IMR-90 (cell line): Measurements from ENCODE around the gene HIF1A. TPM values are rescaled to one million over a fixed set of nuclear protein-coding genes. Genes with fewer than 3 reads are reported as not detected.

Source experiments
- ATAC-seq: fragments of 200-7000 bp; cut with Tn5 transposase; 2 replicates; pipeline ENCODE4 v1.9.1; 2020; ENCODE audit warnings: low read depth, mild to moderate bottlenecking, moderate library complexity
- BruUV-seq: library from RNA; stranded (reverse); fragments of 400-500 nt; replicated peaks from 2 replicates; lab custom pipeline; 2021; lab: Mats Ljungman, UMichigan
- CTCF ChIA-PET: fragments of 300-600 bp; formaldehyde crosslinking; extraction: SDS; loops from one replicate; lab custom pipeline; 2021; ENCODE audit warnings: antibody characterized with exemption; lab: Yijun Ruan, JAX
- POLR2A ChIA-PET: fragments of 300-600 bp; sonication (Branson Sonifier 250); formaldehyde crosslinking; loops from one replicate; lab custom pipeline; 2022; ENCODE audit warnings: antibody characterized with exemption; ENCODE audit not compliant: unreplicated experiment; lab: Charles Lee
- DNase-seq: peaks from one replicate; pipeline ENCODE4 v3.0.0; 2013
- H2AFZ ChIP-seq: replicated peaks from 2 replicates; pipeline ENCODE3; 2013; ENCODE audit warnings: low read length, mild to moderate bottlenecking; ENCODE audit not compliant: poor library complexity
- H2AK5ac ChIP-seq: 2 replicates; pipeline ENCODE4 v1.6.1; 2013; ENCODE audit warnings: low read depth, low read length, inconsistent platforms
- H2AK9ac ChIP-seq: replicated peaks from 2 replicates; pipeline ENCODE3; 2013; ENCODE audit warnings: mild to moderate bottlenecking, low read depth, low read length, moderate library complexity; ENCODE audit not compliant: poor library complexity
- H2BK120ac ChIP-seq: 2 replicates; pipeline ENCODE4 v1.6.1; 2013; ENCODE audit warnings: low read depth, low read length, inconsistent platforms
- H2BK15ac ChIP-seq: 3 replicates; pipeline ENCODE4 v1.6.1; 2013; ENCODE audit warnings: low read depth, low read length, inconsistent platforms
- H2BK20ac ChIP-seq: 2 replicates; pipeline ENCODE4 v1.6.1; 2013; ENCODE audit warnings: low read depth, mild to moderate bottlenecking, inconsistent platforms, low read length, moderate library complexity
- H2BK5ac ChIP-seq: 2 replicates; pipeline ENCODE4 v1.6.1; 2013; ENCODE audit warnings: mild to moderate bottlenecking, low read depth, low read length, inconsistent platforms; ENCODE audit not compliant: poor library complexity, severe bottlenecking
- H3K14ac ChIP-seq: replicated peaks from 2 replicates; pipeline ENCODE4 v1.6.1; 2013; ENCODE audit warnings: low read depth, low read length, inconsistent platforms
- H3K18ac ChIP-seq: 2 replicates; pipeline ENCODE4 v1.6.1; 2013; ENCODE audit warnings: low read depth, low read length, control low read depth
- H3K23ac ChIP-seq: 2 replicates; pipeline ENCODE4 v1.6.1; 2013; ENCODE audit warnings: low read depth, low read length, inconsistent platforms
- H3K27ac ChIP-seq: 2 replicates; pipeline ENCODE4 v1.5.1; 2013; ENCODE audit warnings: mild to moderate bottlenecking, control low read depth, low read length; ENCODE audit not compliant: insufficient read depth
- H3K27me3 ChIP-seq: 2 replicates; pipeline ENCODE4 v1.6.1; 2013; ENCODE audit warnings: low read length; ENCODE audit not compliant: control insufficient read depth, insufficient read depth
- H3K36me3 ChIP-seq: 2 replicates; pipeline ENCODE4 v1.6.1; 2013; ENCODE audit warnings: low read length, mixed read lengths; ENCODE audit not compliant: control insufficient read depth, insufficient read depth
- H3K4ac ChIP-seq: 2 replicates; pipeline ENCODE4 v1.6.1; 2013; ENCODE audit warnings: low read depth, low read length, inconsistent platforms
- H3K4me1 ChIP-seq: 2 replicates; pipeline ENCODE4 v1.6.1; 2013; ENCODE audit warnings: low read length, mixed read lengths; ENCODE audit not compliant: control insufficient read depth, insufficient read depth
- H3K4me2 ChIP-seq: 2 replicates; pipeline ENCODE4 v1.6.1; 2013; ENCODE audit warnings: low read depth, mild to moderate bottlenecking, control low read depth, low read length, moderate library complexity
- H3K4me3 ChIP-seq: 2 replicates; pipeline ENCODE4 v1.5.1; 2013; ENCODE audit warnings: low read depth, mild to moderate bottlenecking, control low read depth, low read length, moderate library complexity; ENCODE audit not compliant: insufficient read depth
- H3K56ac ChIP-seq: 2 replicates; pipeline ENCODE4 v1.6.1; 2013; ENCODE audit warnings: low read length, inconsistent platforms; ENCODE audit not compliant: insufficient read depth; ENCODE audit errors: extremely low read depth
- H3K79me1 ChIP-seq, 2 experiments: 2 replicates each; pipeline ENCODE4 v1.6.1; 2013; ENCODE audit warnings: low read length in 2 of 2, inconsistent platforms in 1 of 2, low read depth in 1 of 2
- H3K9ac ChIP-seq: 2 replicates; pipeline ENCODE4 v1.6.1; 2013; ENCODE audit warnings: low read depth, low read length, control low read depth
- H3K9me1 ChIP-seq: 2 replicates; pipeline ENCODE4 v1.6.1; 2013; ENCODE audit warnings: low read length, inconsistent platforms; ENCODE audit not compliant: insufficient read depth
- H3K9me3 ChIP-seq: 2 replicates; pipeline ENCODE4 v1.6.1; 2013; ENCODE audit warnings: low read length; ENCODE audit not compliant: control insufficient read depth, insufficient read depth
- H4K20me1 ChIP-seq: 2 replicates; pipeline ENCODE4 v1.6.1; 2013; ENCODE audit warnings: low read length, inconsistent platforms; ENCODE audit not compliant: insufficient read depth
- H4K5ac ChIP-seq: 2 replicates; pipeline ENCODE4 v1.6.1; 2013; ENCODE audit warnings: mild to moderate bottlenecking, low read depth, low read length, control low read depth
- H4K8ac ChIP-seq, 2 experiments: 2 replicates each; pipeline ENCODE4 v1.6.1; 2013; ENCODE audit warnings: low read depth in 2 of 2, low read length in 2 of 2, control low read depth in 1 of 2, inconsistent platforms in 1 of 2
- H4K91ac ChIP-seq: 2 replicates; pipeline ENCODE4 v1.6.1; 2013; ENCODE audit warnings: low read depth, low read length, inconsistent platforms; ENCODE audit not compliant: insufficient read depth
- BHLHE40 ChIP-seq: fragments of 150-350 bp; IDR thresholded peaks from 2 replicates; pipeline ENCODE4 v1.6.1; 2016; ENCODE audit warnings: mild to moderate bottlenecking, low read depth, low read length
- CEBPB ChIP-seq: IDR thresholded peaks from 2 replicates; pipeline ENCODE4 v1.6.1; 2012; ENCODE audit warnings: low read depth, low read length, improper control_type of control experiment
- CHD1 ChIP-seq: IDR thresholded peaks from 2 replicates; pipeline ENCODE4 v1.6.1; 2012; ENCODE audit warnings: low read depth, low read length, improper control_type of control experiment
- FOS ChIP-seq: fragments of 150-350 bp; IDR thresholded peaks from 2 replicates; pipeline ENCODE4 v1.6.1; 2016; ENCODE audit warnings: low read depth, low read length
- MAFK ChIP-seq: IDR thresholded peaks from 2 replicates; pipeline ENCODE4 v1.6.1; 2012; ENCODE audit warnings: low read depth, low read length, improper control_type of control experiment
- MAZ ChIP-seq: IDR thresholded peaks from 2 replicates; pipeline ENCODE4 v1.6.1; 2012; ENCODE audit warnings: low read depth, mild to moderate bottlenecking, low read length, improper control_type of control experiment, moderate library complexity, borderline replicate concordance
- MXI1 ChIP-seq: IDR thresholded peaks from 2 replicates; pipeline ENCODE4 v1.6.1; 2012; ENCODE audit warnings: low read depth, mild to moderate bottlenecking, low read length, moderate library complexity, borderline replicate concordance
- NFE2L2 ChIP-seq: fragments of 150-350 bp; IDR thresholded peaks from 2 replicates; pipeline ENCODE4 v1.6.1; 2016; ENCODE audit warnings: low read depth, mild to moderate bottlenecking, low read length
- POLR2A ChIP-seq: IDR thresholded peaks from 2 replicates; pipeline ENCODE4 v1.6.1; 2012; ENCODE audit warnings: mild to moderate bottlenecking, low read depth, low read length
- RAD21 ChIP-seq: IDR thresholded peaks from 2 replicates; pipeline ENCODE4 v1.6.1; 2012; ENCODE audit warnings: low read length, improper control_type of control experiment
- RCOR1 ChIP-seq: IDR thresholded peaks from 2 replicates; pipeline ENCODE4 v1.6.1; 2012; ENCODE audit warnings: mild to moderate bottlenecking, low read length, improper control_type of control experiment; ENCODE audit not compliant: insufficient replicate concordance
- RFX5 ChIP-seq: IDR thresholded peaks from 2 replicates; pipeline ENCODE4 v1.8.0; 2012; ENCODE audit warnings: low read depth, mild to moderate bottlenecking, low read length, moderate library complexity
- SMC3 ChIP-seq: fragments of 150-350 bp; IDR thresholded peaks from 2 replicates; pipeline ENCODE4 v1.6.1; 2016; ENCODE audit warnings: low read depth, mild to moderate bottlenecking, antibody characterized with exemption, low read length, moderate library complexity
- WGBS, 2 experiments: methylation state at CpG; one replicate each; pipeline versions ENCODE4 v1.1.5 to v1.1.7; 2013; ENCODE audit warnings: missing lambda C conversion rate in 2 of 2; ENCODE audit not compliant: insufficient read length in 1 of 2; ENCODE audit errors: extremely low coverage in 2 of 2; 5-methylcytosine and 5-hydroxymethylcytosine counted together
- dilution Hi-C: fragments of 300-500 bp; cut with HindIII; formaldehyde crosslinking; loops from one replicate; pipeline ENCODE4 v1.14.3; 2018; ENCODE audit warnings: low sequenced_read_pairs; ENCODE audit not compliant: unreplicated experiment
- in situ Hi-C: fragments of 300-500 bp; cut with MboI; formaldehyde crosslinking; loops from 3 replicates; pipeline ENCODE4 v1.14.3; 2019; ENCODE audit warnings: low sequenced_read_pairs, inconsistent platforms, mixed read lengths
- intact Hi-C: fragments of 100-400 bp; cut with micrococcal nuclease; formaldehyde crosslinking; loops from 2 replicates; pipeline ENCODE4 v1.10.0; 2022
- polyA plus RNA-seq, 3 experiments: library from polyadenylated mRNA; depleted of rRNA; stranded (reverse); fragments of >200 nt; gene quantifications; 2 replicates each; pipeline ENCODE4 v1.2.3, GENCODE V29; 2012; ENCODE audit warnings: low replicate concordance in 1 of 3
- total RNA-seq: library from RNA; depleted of rRNA; stranded (reverse); fragments of >200 nt; gene quantifications from 2 replicates; pipeline ENCODE4 v1.2.3, GENCODE V29; 2012
- TF ChIP-seq, protein P1 (sequence below): conservative IDR thresholded peaks from 2 replicates; pipeline ENCODE4 v1.5.1; 2012; ENCODE audit warnings: mild to moderate bottlenecking, low read depth, low read length, improper control_type of control experiment
- TF ChIP-seq, protein P2 (sequence below): fragments of 150-350 bp; IDR thresholded peaks from 2 replicates; pipeline ENCODE4 v1.6.1; 2016; ENCODE audit warnings: low read depth, mild to moderate bottlenecking, low read length, moderate library complexity, borderline replicate concordance
- TF ChIP-seq, protein P3 (sequence below): fragments of 150-350 bp; IDR thresholded peaks from 2 replicates; pipeline ENCODE4 v1.6.1; 2017; ENCODE audit warnings: mild to moderate bottlenecking, antibody characterized with exemption, low read length, low read depth

Gene HIF1A
- total and polyA plus RNA-seq, 2 of the 4 experiments (the other 2 are of a cell fraction) = 128 to 301 TPM

DNA sequence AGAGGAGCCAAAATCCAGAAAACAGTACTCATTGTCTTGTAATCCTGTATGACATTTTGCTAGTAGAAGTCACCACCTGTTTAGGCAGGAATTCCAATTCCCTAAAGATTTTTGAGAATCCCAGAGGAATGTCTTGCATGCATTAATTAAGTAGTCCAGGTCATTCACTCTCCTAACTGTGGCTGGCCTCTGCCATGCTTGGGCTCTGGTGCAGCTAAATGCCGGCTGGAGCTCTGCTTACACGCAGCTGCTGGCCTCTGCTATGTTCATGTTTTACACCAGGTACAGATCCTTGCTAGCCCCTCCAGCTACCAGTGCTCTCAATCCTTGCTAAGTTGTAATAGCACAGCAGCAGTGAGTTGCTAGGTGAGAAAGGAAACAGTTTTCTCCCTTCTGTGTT lies 16.3 kb upstream of the HIF1A start:
- Histone ChIP-seq H3K56ac (no peak overlapping the region), H3K9ac (no peak overlapping the region), H3K9me1 (no peaks in the 10 kb centered on the region), H4K5ac (no peak overlapping the region), H3K79me1 (no peaks in the 10 kb centered on the region), H3K23ac (0 out of 2 replicates have a peak overlapping the region, but pooled peaks have one; percentile 29), H3K36me3 (no peaks in the 10 kb centered on the region), H4K91ac (no peak overlapping the region), H3K9me3 (no peaks in the 10 kb centered on the region), H4K8ac (no peak overlapping the region), H2AK5ac (no peak overlapping the region), H3K4me3 (no peak overlapping the region), H3K14ac (0 out of 2 replicates have a peak overlapping the region, but pooled peaks have one; percentile 48), H2BK20ac (peak overlapping the region; percentile 56; the same call in 1 of the 2 replicates), H3K18ac (no peak overlapping the region), H2BK120ac (no peak overlapping the region), H4K20me1 (no peaks in the 10 kb centered on the region), H3K4me2 (no peak overlapping the region), H3K27ac (no peak overlapping the region), H2AK9ac (no peak overlapping the region), H2BK15ac (no peak overlapping the region), H3K4ac (no peak overlapping the region), H2AFZ (peak overlapping the region; percentile 44), H2BK5ac (no peak overlapping the region), H3K4me1 (peaks cover 3% of the 10 kb centered on the region; the same call in 1 of the 2 replicates), H3K27me3 (no peaks in the 10 kb centered on the region)
- dilution Hi-C loops (no loop called here), intact Hi-C loops (no loop called here), in situ Hi-C loops (no loop called here)
- ATAC-seq = peak; percentile 54
- ChIA-PET CTCF (interaction anchor here (0.6 kb wide), 2 partner anchors 13 to 792 kb away, joined by 3 read pairs; no protein-coding TSS in a partner anchor), POLR2A (no interaction called here)
- WGBS, 2 experiments = no CpG with 5 or more reads among the region's 2 CpGs
- no TSS peak for BruUV-seq
- no peak for DNase-seq
- TF ChIP-seq POLR2A = no peak
- TF ChIP-seq NFE2L2 = no peak
- TF ChIP-seq SMC3 = no peak
- no peak for TF ChIP-seq BHLHE40
- no peak for TF ChIP-seq RAD21
- no peak for TF ChIP-seq RCOR1
- TF ChIP-seq MAFK = no peak
- TF ChIP-seq, protein P1, sequence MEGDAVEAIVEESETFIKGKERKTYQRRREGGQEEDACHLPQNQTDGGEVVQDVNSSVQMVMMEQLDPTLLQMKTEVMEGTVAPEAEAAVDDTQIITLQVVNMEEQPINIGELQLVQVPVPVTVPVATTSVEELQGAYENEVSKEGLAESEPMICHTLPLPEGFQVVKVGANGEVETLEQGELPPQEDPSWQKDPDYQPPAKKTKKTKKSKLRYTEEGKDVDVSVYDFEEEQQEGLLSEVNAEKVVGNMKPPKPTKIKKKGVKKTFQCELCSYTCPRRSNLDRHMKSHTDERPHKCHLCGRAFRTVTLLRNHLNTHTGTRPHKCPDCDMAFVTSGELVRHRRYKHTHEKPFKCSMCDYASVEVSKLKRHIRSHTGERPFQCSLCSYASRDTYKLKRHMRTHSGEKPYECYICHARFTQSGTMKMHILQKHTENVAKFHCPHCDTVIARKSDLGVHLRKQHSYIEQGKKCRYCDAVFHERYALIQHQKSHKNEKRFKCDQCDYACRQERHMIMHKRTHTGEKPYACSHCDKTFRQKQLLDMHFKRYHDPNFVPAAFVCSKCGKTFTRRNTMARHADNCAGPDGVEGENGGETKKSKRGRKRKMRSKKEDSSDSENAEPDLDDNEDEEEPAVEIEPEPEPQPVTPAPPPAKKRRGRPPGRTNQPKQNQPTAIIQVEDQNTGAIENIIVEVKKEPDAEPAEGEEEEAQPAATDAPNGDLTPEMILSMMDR = no peak
- TF ChIP-seq, protein P2, sequence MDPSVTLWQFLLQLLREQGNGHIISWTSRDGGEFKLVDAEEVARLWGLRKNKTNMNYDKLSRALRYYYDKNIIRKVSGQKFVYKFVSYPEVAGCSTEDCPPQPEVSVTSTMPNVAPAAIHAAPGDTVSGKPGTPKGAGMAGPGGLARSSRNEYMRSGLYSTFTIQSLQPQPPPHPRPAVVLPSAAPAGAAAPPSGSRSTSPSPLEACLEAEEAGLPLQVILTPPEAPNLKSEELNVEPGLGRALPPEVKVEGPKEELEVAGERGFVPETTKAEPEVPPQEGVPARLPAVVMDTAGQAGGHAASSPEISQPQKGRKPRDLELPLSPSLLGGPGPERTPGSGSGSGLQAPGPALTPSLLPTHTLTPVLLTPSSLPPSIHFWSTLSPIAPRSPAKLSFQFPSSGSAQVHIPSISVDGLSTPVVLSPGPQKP = no peak
- no peak for TF ChIP-seq CHD1
- TF ChIP-seq, protein P3, sequence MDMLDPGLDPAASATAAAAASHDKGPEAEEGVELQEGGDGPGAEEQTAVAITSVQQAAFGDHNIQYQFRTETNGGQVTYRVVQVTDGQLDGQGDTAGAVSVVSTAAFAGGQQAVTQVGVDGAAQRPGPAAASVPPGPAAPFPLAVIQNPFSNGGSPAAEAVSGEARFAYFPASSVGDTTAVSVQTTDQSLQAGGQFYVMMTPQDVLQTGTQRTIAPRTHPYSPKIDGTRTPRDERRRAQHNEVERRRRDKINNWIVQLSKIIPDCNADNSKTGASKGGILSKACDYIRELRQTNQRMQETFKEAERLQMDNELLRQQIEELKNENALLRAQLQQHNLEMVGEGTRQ = no peak
- no peak for TF ChIP-seq MAZ
- TF ChIP-seq CEBPB = no peak
- no peak for TF ChIP-seq RFX5
- TF ChIP-seq MXI1 = no peak
- TF ChIP-seq FOS = no peak
